ENCODE data around the gene SHISAL1.

GRCh38 chr22:44225812-44226211, 86.9 kb downstream of the SHISAL1 start:
- TF ChIP-seq POLR2A (IDR thresholded peaks at IDR 0.05) (no peak), CTCF (IDR thresholded peaks at IDR 0.05) (no peak)
